Keratinocyte (primary cell): ENCODE measurements around the gene FTL.

Source experiments
- CTCF ChIP-seq, 3 experiments: IDR thresholded peaks in 1 of 3; conservative IDR thresholded peaks in 1 of 3; optimal IDR thresholded peaks in 1 of 3; 2 replicates in 2 of 3; 3 replicates in 1 of 3; pipeline versions ENCODE3 to v1.5.1; 2011; ENCODE audit warnings: low read length in 3 of 3, mild to moderate bottlenecking in 3 of 3, moderate library complexity in 2 of 3, control low read depth in 1 of 3, inconsistent platforms in 1 of 3; ENCODE audit not compliant: insufficient read depth in 2 of 3; ENCODE audit errors: extremely low read depth in 1 of 3
- EZH2 ChIP-seq: IDR thresholded peaks from one replicate; pipeline ENCODE4 v1.6.1; 2012; ENCODE audit warnings: inconsistent platforms, mild to moderate bottlenecking, low read length, moderate library complexity

- TF ChIP-seq CTCF (optimal IDR thresholded peaks at IDR 0.05 in 1 of 3, IDR thresholded peaks at IDR 0.05 in 1 of 3, conservative IDR thresholded peaks at IDR 0.05 in 1 of 3; ENCODE audit: extremely low read depth in 1 of 3, insufficient read depth in 2 of 3, low read length in 3 of 3): no peak
- TF ChIP-seq EZH2: no peak
These were observed 46.3 kb upstream of the FTL start for GRCh38 chr19:48918801-48919247.
